GM12873 (cell line): ENCODE measurements around the gene CDC6.
A peak's percentile ranks its signal among the peaks of the same experiment; 100 is the strongest.

Source experiments
- CTCF ChIP-seq: IDR thresholded peaks from 2 replicates; pipeline ENCODE4 v1.5.1; 2012; ENCODE audit warnings: low read depth, mild to moderate bottlenecking, moderate library complexity, low read length, control low read depth; ENCODE audit not compliant: insufficient read depth; ENCODE audit errors: missing control alignments

The CDC6 gene

GRCh38 chr17:40335620-40336019, 47.9 kb downstream of the CDC6 start:
- TF ChIP-seq CTCF, result no peak

GRCh38 chr17:40337351-40337750, 49.7 kb downstream of the CDC6 start:
- TF ChIP-seq CTCF, result no peak

GRCh38 chr17:40338058-40338457, 50.4 kb downstream of the CDC6 start:
- TF ChIP-seq CTCF, result no peak

- no peak for TF ChIP-seq CTCF
These were observed 51.4 kb downstream of the CDC6 start for GRCh38 chr17:40338941-40339649.

- no peak for TF ChIP-seq CTCF
These were observed 52.6 kb downstream of the CDC6 start for GRCh38 chr17:40340327-40340726.

- peak; percentile 21 for TF ChIP-seq CTCF
These were observed 53.5 kb downstream of the CDC6 start for GRCh38 chr17:40340880-40341807.

GRCh38 chr17:40341808-40342503, 54.3 kb downstream of the CDC6 start:
- no peak for TF ChIP-seq CTCF
